B cell (primary cell): Measurements from ENCODE around the gene RHPN2. TPM values are rescaled to one million over a fixed set of nuclear protein-coding genes. Genes with fewer than 3 reads are reported as not detected.

Source experiments
- ATAC-seq: fragments of 200-7000 bp; cut with Tn5 transposase; one replicate; pipeline ENCODE4 v1.10.0; 2021; ENCODE audit warnings: low read depth, mild to moderate bottlenecking, moderate number of reproducible peaks, moderate library complexity
- CTCF ChIA-PET: fragments of 350-600 bp; sonication (Branson Sonifier 250); formaldehyde crosslinking; loops from one replicate; lab custom pipeline; 2021; ENCODE audit warnings: antibody characterized with exemption, inconsistent platforms; lab: Charles Lee
- POLR2A ChIA-PET: fragments of 350-600 bp; sonication (Branson Sonifier 250); formaldehyde crosslinking; loops from one replicate; lab custom pipeline; 2021; ENCODE audit warnings: antibody characterized with exemption; lab: Charles Lee
- DNase-seq: peaks from one replicate; pipeline ENCODE4 v3.0.0; 2013
- H2AFZ ChIP-seq: 2 replicates; pipeline ENCODE4 v1.6.1; 2012; ENCODE audit warnings: mild to moderate bottlenecking, low read depth, low read length; ENCODE audit not compliant: insufficient read depth, poor library complexity, severe bottlenecking
- H3K27ac ChIP-seq, 2 donors: 1 replicate in 1 of 2; 2 replicates in 1 of 2; pipeline ENCODE4 v1.5.1; 2012 to 2013; ENCODE audit warnings: low read length in 2 of 2, mild to moderate bottlenecking in 2 of 2, moderate library complexity in 1 of 2
- H3K27me3 ChIP-seq, 4 experiments: fragments of 200-600 bp in 1 of 4; sonication (generic) in 1 of 4; replicated peaks in 1 of 4; 1 replicate in 2 of 4; 2 replicates in 2 of 4; pipeline versions ENCODE4 v1.6.1 to v1.7.0; 2013 to 2016; ENCODE audit warnings: low read length in 3 of 4, mild to moderate bottlenecking in 2 of 4, mixed read lengths in 1 of 4, moderate library complexity in 1 of 4; ENCODE audit not compliant: insufficient read depth in 4 of 4, control insufficient read depth in 3 of 4; ENCODE audit errors: control extremely low read depth in 1 of 4
- H3K36me3 ChIP-seq, 2 experiments: replicated peaks in 1 of 2; 1 replicate in 1 of 2; 2 replicates in 1 of 2; pipeline versions ENCODE4 v1.6.1 to v1.7.1; 2013; ENCODE audit warnings: low read length in 1 of 2; ENCODE audit not compliant: insufficient read depth in 2 of 2, control insufficient read depth in 1 of 2; ENCODE audit errors: control extremely low read depth in 1 of 2, extremely low read depth in 1 of 2
- H3K4me1 ChIP-seq, 2 donors: fragments of 200-600 bp in 1 of 2; sonication (generic) in 1 of 2; 1 replicate in 1 of 2; 2 replicates in 1 of 2; pipeline versions ENCODE4 v1.5.1 to v1.6.1; 2013 to 2017; ENCODE audit warnings: low read length in 2 of 2; ENCODE audit not compliant: control insufficient read depth in 2 of 2, insufficient read depth in 2 of 2
- H3K4me2 ChIP-seq: replicated peaks from 2 replicates; pipeline ENCODE3; 2012; ENCODE audit warnings: mild to moderate bottlenecking, low read depth, low read length; ENCODE audit not compliant: poor library complexity, severe bottlenecking
- H3K4me3 ChIP-seq, 5 experiments: fragments of 200-600 bp in 1 of 5; sonication (generic) in 1 of 5; 1 replicate in 3 of 5; 2 replicates in 2 of 5; pipeline versions ENCODE4 v1.5.1 to v1.7.0; 2011 to 2016; ENCODE audit warnings: low read length in 4 of 5, mild to moderate bottlenecking in 4 of 5, low read depth in 2 of 5, control low read depth in 1 of 5, moderate library complexity in 1 of 5; ENCODE audit not compliant: insufficient read depth in 1 of 5; ENCODE audit errors: control extremely low read depth in 1 of 5, extremely low read depth in 1 of 5
- H3K79me2 ChIP-seq: fragments of 200-600 bp; sonication (generic); one replicate; pipeline ENCODE4 v1.6.0; 2016; ENCODE audit warnings: low read length; ENCODE audit not compliant: control insufficient read depth, insufficient read depth
- H3K9ac ChIP-seq: fragments of 200-600 bp; sonication (generic); 2 replicates; pipeline ENCODE4 v1.6.1; 2017; ENCODE audit warnings: mild to moderate bottlenecking, low read length, moderate library complexity
- H3K9me3 ChIP-seq, 3 donors: one replicate each; pipeline versions ENCODE4 v1.6.1 to v1.7.1; 2013; ENCODE audit warnings: low read length in 2 of 3; ENCODE audit not compliant: control insufficient read depth in 2 of 3, insufficient read depth in 1 of 3; ENCODE audit errors: control extremely low read depth in 1 of 3
- H4K20me1 ChIP-seq: 2 replicates; pipeline ENCODE4 v1.6.0; 2012; ENCODE audit warnings: mild to moderate bottlenecking, low read length; ENCODE audit not compliant: insufficient read depth, control insufficient read depth, poor library complexity, severe bottlenecking
- H3K27ac Mint-ChIP-seq: one replicate; pipeline ENCODE4 v1.8.0; 2021; ENCODE audit warnings: mixed read lengths
- H3K27me3 Mint-ChIP-seq: one replicate; pipeline ENCODE4 v1.8.0; 2021; ENCODE audit warnings: mixed read lengths
- H3K4me1 Mint-ChIP-seq: one replicate; pipeline ENCODE4 v1.8.0; 2021; ENCODE audit warnings: mixed read lengths
- H3K4me3 Mint-ChIP-seq: one replicate; pipeline ENCODE4 v1.8.0; 2021; ENCODE audit warnings: mixed read lengths
- H3K9me3 Mint-ChIP-seq: one replicate; pipeline ENCODE4 v1.8.0; 2022; ENCODE audit warnings: mixed read lengths; ENCODE audit not compliant: insufficient read depth
- EZH2 ChIP-seq: IDR thresholded peaks from 2 replicates; pipeline ENCODE4 v1.6.1; 2012; ENCODE audit warnings: borderline replicate concordance, low read depth, mild to moderate bottlenecking, moderate library complexity, low read length; ENCODE audit not compliant: insufficient read depth, poor library complexity, severe bottlenecking
- WGBS: methylation state at CpG from one replicate; pipeline ENCODE4 v1.1.5; 2013; ENCODE audit warnings: missing lambda C conversion rate; ENCODE audit not compliant: insufficient coverage; 5-methylcytosine and 5-hydroxymethylcytosine counted together
- intact Hi-C: fragments of 100-400 bp; cut with micrococcal nuclease; formaldehyde crosslinking; loops from one replicate; pipeline ENCODE4 v1.10.0; 2022
- polyA plus RNA-seq: library from polyadenylated mRNA; depleted of rRNA; stranded (reverse); fragments of >200 nt; gene quantifications from 2 replicates; pipeline ENCODE4 v1.2.3, GENCODE V29; 2012
- total RNA-seq, 2 donors: library from RNA; stranded (reverse); fragments of 120-200 nt in 1 of 2; gene quantifications; 1 replicate in 1 of 2; 2 replicates in 1 of 2; pipeline versions ENCODE4 v1.2.3 to v1.2.4, GENCODE V29; 2013 to 2022
- TF ChIP-seq, protein P1 (sequence below): fragments of 200-600 bp; IDR thresholded peaks from one replicate; pipeline ENCODE4 v1.8.0; 2022; ENCODE audit warnings: antibody characterized with exemption, mild to moderate bottlenecking

The RHPN2 gene
- total and polyA plus RNA-seq, 2 donors (not counting 1 experiment from before 2014, with no cell fraction given) = 4.9 to 5.5 TPM

DNA sequence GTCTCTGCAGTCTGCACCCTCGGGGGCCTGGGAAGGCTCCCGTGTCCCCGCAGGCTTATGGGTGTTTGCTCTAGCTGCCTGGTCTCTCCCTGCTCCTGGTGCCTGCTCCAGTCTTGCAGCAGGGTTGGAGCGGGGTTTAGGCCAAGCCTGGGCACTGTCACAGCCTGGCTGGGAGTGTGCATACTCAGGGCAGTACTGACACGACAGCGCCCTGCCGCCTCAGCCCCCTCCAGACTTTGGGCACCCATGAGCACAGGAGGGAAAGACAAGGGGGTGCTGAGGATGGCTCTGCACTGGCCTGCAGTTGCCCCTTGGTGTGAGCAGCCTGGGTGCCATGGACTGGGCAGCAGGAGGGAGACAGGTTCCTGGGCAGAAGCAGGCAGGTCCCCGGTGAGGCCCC is 128.6 kb downstream of the RHPN2 start:
- no peak overlapping the region for H3K9ac ChIP-seq
- Mint-ChIP-seq H3K4me3 (no peak overlapping the region), H3K27ac (no peak overlapping the region), H3K27me3 (no peaks in the 10 kb centered on the region), H3K9me3 (no peaks in the 10 kb centered on the region), H3K4me1 (no peaks in the 10 kb centered on the region)
- CTCF ChIA-PET = no interaction called here
- TF ChIP-seq, protein P1, sequence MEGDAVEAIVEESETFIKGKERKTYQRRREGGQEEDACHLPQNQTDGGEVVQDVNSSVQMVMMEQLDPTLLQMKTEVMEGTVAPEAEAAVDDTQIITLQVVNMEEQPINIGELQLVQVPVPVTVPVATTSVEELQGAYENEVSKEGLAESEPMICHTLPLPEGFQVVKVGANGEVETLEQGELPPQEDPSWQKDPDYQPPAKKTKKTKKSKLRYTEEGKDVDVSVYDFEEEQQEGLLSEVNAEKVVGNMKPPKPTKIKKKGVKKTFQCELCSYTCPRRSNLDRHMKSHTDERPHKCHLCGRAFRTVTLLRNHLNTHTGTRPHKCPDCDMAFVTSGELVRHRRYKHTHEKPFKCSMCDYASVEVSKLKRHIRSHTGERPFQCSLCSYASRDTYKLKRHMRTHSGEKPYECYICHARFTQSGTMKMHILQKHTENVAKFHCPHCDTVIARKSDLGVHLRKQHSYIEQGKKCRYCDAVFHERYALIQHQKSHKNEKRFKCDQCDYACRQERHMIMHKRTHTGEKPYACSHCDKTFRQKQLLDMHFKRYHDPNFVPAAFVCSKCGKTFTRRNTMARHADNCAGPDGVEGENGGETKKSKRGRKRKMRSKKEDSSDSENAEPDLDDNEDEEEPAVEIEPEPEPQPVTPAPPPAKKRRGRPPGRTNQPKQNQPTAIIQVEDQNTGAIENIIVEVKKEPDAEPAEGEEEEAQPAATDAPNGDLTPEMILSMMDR = no peak
- no peak for TF ChIP-seq EZH2
- H3K4me3 ChIP-seq = no peak overlapping the region
- H4K20me1 ChIP-seq = no peaks in the 10 kb centered on the region
- WGBS = 98% methylated on average over 8 of the region's 8 CpGs
- intact Hi-C loops = no loop called here
- H3K27ac ChIP-seq = no peak overlapping the region
- H3K4me1 ChIP-seq = no peaks in the 10 kb centered on the region
- H3K4me2 ChIP-seq = no peak overlapping the region
- H3K79me2 ChIP-seq = no peaks in the 10 kb centered on the region
- H3K9me3 ChIP-seq = no peaks in the 10 kb centered on the region
- no peaks in the 10 kb centered on the region for H3K27me3 ChIP-seq
- peaks cover 2 to 9% of the 10 kb centered on the region in 2 experiments for H3K36me3 ChIP-seq
- DNase-seq (no peak), ATAC-seq (no peak)
- POLR2A ChIA-PET = no interaction called here
- no peak overlapping the region for H2AFZ ChIP-seq

DNA sequence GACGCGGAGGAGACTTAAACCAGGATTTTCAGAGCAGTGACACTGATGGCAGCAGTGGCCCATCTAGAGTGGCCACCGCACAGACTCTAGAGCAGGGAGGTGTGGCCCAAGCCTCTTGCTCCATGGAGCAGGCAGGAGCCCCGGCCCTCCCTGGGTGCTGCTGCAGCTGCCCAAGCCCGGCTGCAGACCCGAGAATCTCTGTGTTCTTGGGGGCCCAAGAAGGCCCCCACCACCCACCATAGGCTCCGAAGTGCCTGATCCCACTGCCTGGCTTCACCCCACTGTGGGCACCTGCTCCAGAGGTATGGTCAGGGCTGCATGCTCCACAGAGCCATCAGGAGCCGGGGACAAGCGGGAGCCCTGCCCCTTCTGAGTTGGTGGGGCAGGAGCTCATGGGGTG is 129.1 kb downstream of the RHPN2 start:
- intact Hi-C loops = no loop called here
- Histone ChIP-seq H3K27me3 (no peaks in the 10 kb centered on the region), H3K4me3 (no peak overlapping the region), H3K4me1 (no peaks in the 10 kb centered on the region), H3K36me3 (peaks cover 3 to 10% of the 10 kb centered on the region in 2 experiments), H3K4me2 (no peak overlapping the region), H2AFZ (no peak overlapping the region), H3K9me3 (no peaks in the 10 kb centered on the region), H3K79me2 (no peaks in the 10 kb centered on the region), H4K20me1 (no peaks in the 10 kb centered on the region), H3K27ac (no peak overlapping the region), H3K9ac (no peak overlapping the region)
- Mint-ChIP-seq H3K27ac (no peak overlapping the region), H3K4me1 (no peaks in the 10 kb centered on the region), H3K27me3 (no peaks in the 10 kb centered on the region), H3K4me3 (no peak overlapping the region), H3K9me3 (no peaks in the 10 kb centered on the region)
- TF ChIP-seq, protein P1 = no peak
- CTCF ChIA-PET = no interaction called here
- DNase-seq (no peak), ATAC-seq (no peak)
- WGBS = 95% methylated on average over 9 of the region's 9 CpGs
- POLR2A ChIA-PET = no interaction called here
